DOHH2 (cell line): ENCODE data around the gene SLC45A1.

ENCODE experiments used
- CTCF ChIP-seq: fragments of 200-600 bp; sonication (generic); IDR thresholded peaks from one replicate; pipeline ENCODE4 v1.5.1; 2014; ENCODE audit warnings: antibody characterized with exemption, mild to moderate bottlenecking, low read depth, low read length; ENCODE audit not compliant: poor library complexity, severe bottlenecking
- EZH2phosphoT487 ChIP-seq: fragments of 200-600 bp; sonication (generic); IDR thresholded peaks from 2 replicates; pipeline ENCODE4 v1.6.1; 2017; ENCODE audit warnings: borderline replicate concordance, mild to moderate bottlenecking, antibody characterized with exemption, low read length, moderate library complexity, mixed read lengths

GRCh38 chr1:8285103-8285502 lies 32.8 kb upstream of the SLC45A1 start:
- TF ChIP-seq CTCF (no peak), EZH2phosphoT487 (no peak)
